Coronary artery (tissue), 2 donors: ENCODE measurements around the gene KIAA1549.
A peak's percentile ranks its signal among the peaks of the same experiment; 100 is the strongest.

Experiments
- DNase-seq: peaks from one replicate; pipeline ENCODE4 v3.0.0-alpha.2; 2017; ENCODE audit warnings: low spot score
- H3K27ac ChIP-seq, 2 donors: fragments of 200-600 bp; sonication (generic); one replicate each; pipeline ENCODE4 v1.5.1; 2016 to 2019
- H3K4me3 ChIP-seq: fragments of 200-600 bp; sonication (generic); 2 replicates; pipeline ENCODE4 v1.5.1; 2016; ENCODE audit warnings: mild to moderate bottlenecking, moderate library complexity
- CTCF ChIP-seq: fragments of 200-600 bp; sonication (generic); IDR thresholded peaks from one replicate; pipeline ENCODE4 v1.5.1; 2019; ENCODE audit warnings: antibody characterized with exemption

KIAA1549 gene

GRCh38 chr7:138962561-138963270 lies 18.5 kb downstream of the KIAA1549 start:
- TF ChIP-seq CTCF = no peak
- Histone ChIP-seq H3K27ac (no peak overlapping the region), H3K4me3 (no peak overlapping the region)
- peak; percentile 35 for DNase-seq

GRCh38 chr7:138961159-138961558 lies 20.0 kb downstream of the KIAA1549 start:
- no peak for TF ChIP-seq CTCF
- Histone ChIP-seq H3K4me3 (no peak overlapping the region), H3K27ac (no peak overlapping the region)
- no peak for DNase-seq

GRCh38 chr7:138958391-138958956 lies 22.7 kb downstream of the KIAA1549 start:
- DNase-seq = no peak
- no peak overlapping the region for H3K27ac ChIP-seq

GRCh38 chr7:138957753-138958390 lies 23.3 kb downstream of the KIAA1549 start:
- no peak for TF ChIP-seq CTCF
- Histone ChIP-seq H3K27ac (no peak overlapping the region), H3K4me3 (no peak overlapping the region)
- DNase-seq = no peak

More at GRCh38 chr7:138958391-138958956, 22.7 kb downstream of the KIAA1549 start:
- no peak overlapping the region for H3K4me3 ChIP-seq
- no peak for TF ChIP-seq CTCF

- no peak for TF ChIP-seq CTCF
- Histone ChIP-seq H3K4me3 (no peak overlapping the region), H3K27ac (no peak overlapping the region)
- DNase-seq = no peak
Observed at GRCh38 chr7:138957217-138957616, 24.0 kb downstream of the KIAA1549 start.

- TF ChIP-seq CTCF = no peak
- Histone ChIP-seq H3K4me3 (no peak overlapping the region), H3K27ac (no peak overlapping the region)
- DNase-seq = no peak
Observed at GRCh38 chr7:138954545-138955475, 26.4 kb downstream of the KIAA1549 start.
